Neural progenitor cell (in vitro differentiated cells): ENCODE data around the gene UBR4.

ENCODE experiments used
- CTCF ChIP-seq: fragments of 200-600 bp; sonication (generic); IDR thresholded peaks from 2 replicates; pipeline ENCODE4 v1.5.1; 2017; ENCODE audit warnings: antibody characterized with exemption, mild to moderate bottlenecking
- EZH2 ChIP-seq: fragments of 200-600 bp; sonication (generic); IDR thresholded peaks from 2 replicates; pipeline ENCODE4 v1.6.1; 2017; ENCODE audit warnings: antibody characterized with exemption, mild to moderate bottlenecking, moderate library complexity

GRCh38 chr1:19205845-19206244 lies 4.2 kb downstream of the UBR4 start:
- TF ChIP-seq CTCF (no peak), EZH2 (no peak)
